ENCODE measurements around the gene DOCK3. TPM values are rescaled to one million over a fixed set of nuclear protein-coding genes. Genes with fewer than 3 reads are reported as not detected.
"Not testable (repeated sequence)": the region's sequence is repeated elsewhere in the genome, so short reads cannot be mapped to it uniquely, and the experiment has no call there.

The DOCK3 gene
- polyA plus RNA-seq, 1 donor: 0.81 TPM

DNA sequence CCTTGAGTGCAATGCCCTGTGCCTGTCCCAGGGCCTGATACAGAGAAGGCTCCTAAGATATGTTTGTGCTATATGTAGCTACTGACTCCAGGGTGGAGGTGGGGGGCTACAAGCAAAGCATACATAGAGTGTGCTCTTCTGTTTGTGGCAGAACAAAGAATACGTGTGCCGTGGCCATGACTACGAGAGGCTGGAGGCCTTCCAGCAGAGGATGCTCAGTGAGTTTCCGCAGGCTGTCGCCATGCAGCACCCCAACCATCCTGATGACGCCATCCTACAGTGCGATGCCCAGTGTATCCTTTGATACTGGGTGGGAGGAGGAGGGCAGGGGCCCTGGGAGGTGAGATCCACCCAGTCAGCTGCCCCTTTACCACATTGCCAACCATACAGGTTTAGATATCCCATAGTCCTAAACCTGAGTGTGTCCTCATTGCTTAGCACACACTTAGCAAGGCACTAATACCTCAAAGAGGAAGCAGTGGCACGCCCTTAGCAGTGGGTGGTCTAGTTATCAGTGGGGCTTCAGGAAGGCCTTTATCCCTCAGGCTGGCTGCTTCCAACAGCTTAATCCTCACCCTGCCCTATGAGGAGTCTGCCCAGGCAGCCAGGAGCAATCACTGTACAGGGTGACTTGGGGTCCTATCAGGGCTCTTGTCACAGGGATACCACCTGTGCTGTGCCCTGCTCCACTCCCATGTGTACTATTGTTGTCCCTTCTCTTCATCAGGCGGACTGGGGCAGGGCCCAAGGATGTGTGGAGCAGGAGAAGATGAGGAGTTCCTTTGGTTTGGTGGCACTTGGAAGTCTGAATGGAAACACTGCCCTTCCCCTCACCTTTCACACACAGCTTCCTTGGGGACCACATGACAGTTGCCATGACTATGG is 680.2 kb downstream of the DOCK3 start:
- Histone ChIP-seq H3K4me3 (ENCODE audit: low read length) (no peak overlapping the region), H3K36me3 (ENCODE audit: control insufficient read depth, insufficient read depth, low read length) (no peaks in the 10 kb centered on the region), H3K4me1 (ENCODE audit: control insufficient read depth, insufficient read depth, low read length) (no peaks in the 10 kb centered on the region), H3K27me3 (ENCODE audit: control insufficient read depth, insufficient read depth, low read length) (peaks cover 5% of the 10 kb centered on the region), H3K9me3 (ENCODE audit: control insufficient read depth, low read depth, low read length) (no peaks in the 10 kb centered on the region), H3K27ac (ENCODE audit: low read length) (no peak overlapping the region)
- no CpG with 5 or more reads among the region's 9 CpGs for WGBS (ENCODE audit: insufficient coverage, low lambda C conversion rate)
- DNase-seq: no peak

GRCh38 chr3:51355891-51356578 is 681.3 kb downstream of the DOCK3 start:
- Histone ChIP-seq H3K9me3 (ENCODE audit: control insufficient read depth, low read depth, low read length) (no peaks in the 10 kb centered on the region), H3K27ac (ENCODE audit: low read length) (no peak overlapping the region), H3K4me3 (ENCODE audit: low read length) (no peak overlapping the region), H3K36me3 (ENCODE audit: control insufficient read depth, insufficient read depth, low read length) (no peaks in the 10 kb centered on the region), H3K4me1 (ENCODE audit: control insufficient read depth, insufficient read depth, low read length) (no peaks in the 10 kb centered on the region), H3K27me3 (ENCODE audit: control insufficient read depth, insufficient read depth, low read length) (peaks cover 5% of the 10 kb centered on the region)
- DNase-seq: no peak
- WGBS (ENCODE audit: insufficient coverage, low lambda C conversion rate): 100% methylated on average over 1 of the region's 8 CpGs

- H3K4me1 ChIP-seq (ENCODE audit: control insufficient read depth, insufficient read depth, low read length): no peaks in the 10 kb centered on the region
- WGBS (ENCODE audit: insufficient coverage, low lambda C conversion rate): no CpG with 5 or more reads among the region's 4 CpGs
- peaks cover 2% of the 10 kb centered on the region for H3K27me3 ChIP-seq (ENCODE audit: control insufficient read depth, insufficient read depth, low read length)
- no peak overlapping the region for H3K4me3 ChIP-seq (ENCODE audit: low read length)
- DNase-seq: no peak
- no peaks in the 10 kb centered on the region for H3K36me3 ChIP-seq (ENCODE audit: control insufficient read depth, insufficient read depth, low read length)
- H3K9me3 ChIP-seq (ENCODE audit: control insufficient read depth, low read depth, low read length): no peaks in the 10 kb centered on the region
- H3K27ac ChIP-seq (ENCODE audit: low read length): no peak overlapping the region
These were observed 683.1 kb downstream of the DOCK3 start for GRCh38 chr3:51357856-51358255.

- Histone ChIP-seq H3K36me3 (ENCODE audit: control insufficient read depth, insufficient read depth, low read length) (no peaks in the 10 kb centered on the region), H3K27ac (ENCODE audit: low read length) (no peak overlapping the region), H3K4me1 (ENCODE audit: control insufficient read depth, insufficient read depth, low read length) (no peaks in the 10 kb centered on the region), H3K27me3 (ENCODE audit: control insufficient read depth, insufficient read depth, low read length) (peaks cover 2% of the 10 kb centered on the region), H3K4me3 (ENCODE audit: low read length) (no peak overlapping the region), H3K9me3 (ENCODE audit: control insufficient read depth, low read depth, low read length) (no peaks in the 10 kb centered on the region)
- WGBS (ENCODE audit: insufficient coverage, low lambda C conversion rate): no CpG with 5 or more reads among the region's 3 CpGs
- no peak for DNase-seq
These were observed 684.3 kb downstream of the DOCK3 start for GRCh38 chr3:51358981-51359380.

DNA sequence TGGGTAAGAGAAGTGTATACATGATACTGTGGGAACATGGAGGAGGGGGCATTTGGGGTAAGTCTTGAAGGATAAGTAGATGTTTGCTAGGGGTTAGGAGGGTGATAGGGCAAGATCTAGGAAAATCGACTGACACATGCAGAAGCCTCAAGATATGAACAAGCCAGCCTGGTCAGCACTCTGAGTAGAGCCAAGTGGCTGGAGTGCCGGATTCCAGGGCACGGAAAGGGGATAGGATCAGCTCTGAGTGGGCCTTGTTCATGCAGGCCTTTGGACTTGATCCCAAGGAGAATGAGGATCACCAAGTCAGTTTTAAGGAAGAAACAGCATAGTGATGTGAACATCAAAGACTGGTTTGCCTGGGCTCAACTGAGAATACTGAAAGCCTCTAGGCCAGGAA is 686.1 kb downstream of the DOCK3 start:
- Histone ChIP-seq H3K27me3 (ENCODE audit: control insufficient read depth, insufficient read depth, low read length) (peaks cover 2% of the 10 kb centered on the region), H3K4me1 (ENCODE audit: control insufficient read depth, insufficient read depth, low read length) (no peaks in the 10 kb centered on the region), H3K9me3 (ENCODE audit: control insufficient read depth, low read depth, low read length) (no peaks in the 10 kb centered on the region), H3K4me3 (ENCODE audit: low read length) (no peak overlapping the region), H3K36me3 (ENCODE audit: control insufficient read depth, insufficient read depth, low read length) (no peaks in the 10 kb centered on the region), H3K27ac (ENCODE audit: low read length) (no peak overlapping the region)
- no peak for DNase-seq
- WGBS (ENCODE audit: insufficient coverage, low lambda C conversion rate): no CpG with 5 or more reads among the region's 3 CpGs

DNA sequence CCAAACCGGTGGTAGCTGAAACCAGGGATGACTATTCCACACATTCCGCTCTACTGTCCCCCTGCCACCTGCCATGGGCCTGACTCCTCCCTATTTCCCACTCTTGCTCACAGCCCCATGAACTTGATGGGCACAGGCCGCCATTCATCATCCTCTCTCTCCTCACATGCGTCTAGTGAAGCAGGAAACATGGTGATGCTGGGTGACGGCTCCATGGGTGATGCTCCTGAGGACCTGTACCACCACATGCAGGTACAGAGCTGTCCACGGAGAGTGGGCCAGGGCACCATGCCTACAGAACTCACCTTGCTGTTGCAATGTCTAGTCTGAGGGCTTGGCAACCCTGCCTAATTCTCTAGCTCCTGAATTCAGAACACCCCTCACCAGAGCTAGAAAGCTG is 687.0 kb downstream of the DOCK3 start:
- Histone ChIP-seq H3K4me3 (ENCODE audit: low read length) (no peak overlapping the region), H3K9me3 (ENCODE audit: control insufficient read depth, low read depth, low read length) (no peaks in the 10 kb centered on the region), H3K27ac (ENCODE audit: low read length) (no peak overlapping the region), H3K27me3 (ENCODE audit: control insufficient read depth, insufficient read depth, low read length) (peaks cover 2% of the 10 kb centered on the region), H3K36me3 (ENCODE audit: control insufficient read depth, insufficient read depth, low read length) (no peaks in the 10 kb centered on the region), H3K4me1 (ENCODE audit: control insufficient read depth, insufficient read depth, low read length) (no peaks in the 10 kb centered on the region)
- no peak for DNase-seq
- WGBS (ENCODE audit: insufficient coverage, low lambda C conversion rate): 100% methylated on average over 1 of the region's 6 CpGs

GRCh38 chr3:51362476-51362875 is 687.7 kb downstream of the DOCK3 start:
- DNase-seq: no peak
- H3K9me3 ChIP-seq (ENCODE audit: control insufficient read depth, low read depth, low read length): no peaks in the 10 kb centered on the region
- H3K36me3 ChIP-seq (ENCODE audit: control insufficient read depth, insufficient read depth, low read length): no peaks in the 10 kb centered on the region
- no peak overlapping the region for H3K27ac ChIP-seq (ENCODE audit: low read length)
- WGBS (ENCODE audit: insufficient coverage, low lambda C conversion rate): 100% methylated on average over 1 of the region's 9 CpGs
- no peaks in the 10 kb centered on the region for H3K4me1 ChIP-seq (ENCODE audit: control insufficient read depth, insufficient read depth, low read length)
- H3K4me3 ChIP-seq (ENCODE audit: low read length): no peak overlapping the region
- peaks cover 2% of the 10 kb centered on the region for H3K27me3 ChIP-seq (ENCODE audit: control insufficient read depth, insufficient read depth, low read length)

DNA sequence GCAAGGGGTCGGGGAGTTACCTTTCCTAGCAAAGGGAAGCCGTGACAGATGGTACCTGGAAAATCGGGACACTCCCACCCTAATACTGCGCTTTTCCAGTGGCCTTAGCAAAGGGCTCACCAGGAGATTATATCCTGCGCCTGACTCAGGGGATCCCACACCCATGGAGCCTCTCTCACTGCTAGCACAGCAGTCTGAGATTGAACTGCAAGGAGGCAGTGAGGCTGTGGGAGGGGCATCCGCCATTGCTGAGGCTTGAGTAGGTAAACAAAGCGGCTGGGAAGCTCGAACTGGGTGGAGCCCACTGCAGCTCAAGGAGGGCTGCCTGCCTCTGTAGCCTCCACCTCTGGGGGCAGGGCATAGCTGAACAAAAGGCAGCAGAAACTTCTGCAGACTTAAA is 693.5 kb downstream of the DOCK3 start:
- H3K27ac ChIP-seq (ENCODE audit: low read length); H3K9me3 ChIP-seq (ENCODE audit: control insufficient read depth, low read depth, low read length); H3K4me3 ChIP-seq (ENCODE audit: low read length); H3K27me3 ChIP-seq (ENCODE audit: control insufficient read depth, insufficient read depth, low read length); H3K4me1 ChIP-seq (ENCODE audit: control insufficient read depth, insufficient read depth, low read length); DNase-seq; H3K36me3 ChIP-seq (ENCODE audit: control insufficient read depth, insufficient read depth, low read length): not testable (repeated sequence)
- WGBS (ENCODE audit: insufficient coverage, low lambda C conversion rate): no CpG with 5 or more reads among the region's 8 CpGs

DNA sequence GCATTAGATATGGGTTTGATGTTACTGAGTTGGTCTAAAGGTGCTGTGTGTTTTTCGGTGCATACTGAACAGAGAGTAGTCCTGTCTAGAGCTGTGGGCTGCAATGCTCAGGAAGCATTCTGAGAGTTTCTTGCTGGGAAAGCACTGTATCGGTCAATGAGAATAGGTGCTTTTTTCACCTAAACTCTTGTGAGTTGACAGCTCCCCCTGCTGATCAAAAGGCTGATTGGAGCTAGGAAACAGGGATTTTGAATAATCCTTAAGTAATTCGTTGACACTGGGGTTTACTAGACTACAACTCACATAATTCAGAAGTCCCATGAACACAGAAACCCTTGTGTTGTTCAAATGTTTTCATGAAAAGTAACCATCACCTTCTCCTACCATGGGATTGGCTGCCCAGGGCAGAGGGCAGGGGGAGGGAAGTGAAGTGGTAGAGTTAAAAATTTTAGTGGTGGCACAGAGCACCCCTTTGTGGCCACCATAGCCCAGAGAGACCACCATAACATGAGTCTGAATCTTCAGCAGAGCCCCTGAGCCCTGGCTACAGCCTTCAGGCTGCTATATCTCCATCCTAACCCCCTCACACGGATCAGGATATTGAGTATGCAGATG is 697.3 kb downstream of the DOCK3 start:
- Histone ChIP-seq H3K27me3 (ENCODE audit: control insufficient read depth, insufficient read depth, low read length) (peaks cover 2% of the 10 kb centered on the region), H3K4me3 (ENCODE audit: low read length) (no peak overlapping the region), H3K9me3 (ENCODE audit: control insufficient read depth, low read depth, low read length) (no peaks in the 10 kb centered on the region), H3K27ac (ENCODE audit: low read length) (no peak overlapping the region), H3K36me3 (ENCODE audit: control insufficient read depth, insufficient read depth, low read length) (no peaks in the 10 kb centered on the region), H3K4me1 (ENCODE audit: control insufficient read depth, insufficient read depth, low read length) (no peaks in the 10 kb centered on the region)
- peak in 1 of 2 donors; percentile 45 for DNase-seq
- WGBS (ENCODE audit: insufficient coverage, low lambda C conversion rate): 40% methylated on average over 1 of the region's 4 CpGs

- Histone ChIP-seq H3K27ac (ENCODE audit: low read length) (no peak overlapping the region), H3K4me1 (ENCODE audit: control insufficient read depth, insufficient read depth, low read length) (no peaks in the 10 kb centered on the region), H3K36me3 (ENCODE audit: control insufficient read depth, insufficient read depth, low read length) (no peaks in the 10 kb centered on the region), H3K9me3 (ENCODE audit: control insufficient read depth, low read depth, low read length) (no peaks in the 10 kb centered on the region), H3K27me3 (ENCODE audit: control insufficient read depth, insufficient read depth, low read length) (peaks cover 2% of the 10 kb centered on the region), H3K4me3 (ENCODE audit: low read length) (no peak overlapping the region)
- no peak for DNase-seq
- no CpG with 5 or more reads among the region's 5 CpGs for WGBS (ENCODE audit: insufficient coverage, low lambda C conversion rate)
These were observed 699.1 kb downstream of the DOCK3 start for GRCh38 chr3:51373658-51374421.

Data from large intestine (tissue), 3 donors.